HCT116 (cell line): Measurements from ENCODE around the gene MRPL21. TPM values are rescaled to one million over a fixed set of nuclear protein-coding genes. Genes with fewer than 3 reads are reported as not detected.

Source experiments
- ATAC-seq: fragments of 200-7000 bp; cut with Tn5 transposase; 2 replicates; pipeline ENCODE4 v1.9.1; 2020; ENCODE audit warnings: mild to moderate bottlenecking, moderate library complexity
- BruUV-seq: library from RNA; stranded (reverse); fragments of 400-500 nt; replicated peaks from 2 replicates; lab custom pipeline; 2021; lab: Mats Ljungman, UMichigan
- CTCF ChIA-PET: fragments of 300-600 bp; sonication (Branson Sonifier 250); formaldehyde crosslinking; loops from one replicate; lab custom pipeline; 2021; ENCODE audit warnings: antibody characterized with exemption; lab: Charles Lee
- POLR2A ChIA-PET: fragments of 300-600, 350-600 bp; sonication (Branson Sonifier 250); formaldehyde crosslinking; loops from one replicate; lab custom pipeline; 2021; ENCODE audit warnings: antibody characterized with exemption; lab: Charles Lee
- RAD21 ChIA-PET, 2 experiments: fragments of 300-600 bp; sonication (Branson Sonifier 250); formaldehyde crosslinking; loops; one replicate each; lab custom pipeline; 2023; ENCODE audit warnings: low total read pairs in 2 of 2; ENCODE audit not compliant: uncharacterized antibody in 2 of 2, unreplicated experiment in 2 of 2, low non-redundant PET in 1 of 2; lab: Charles Lee
- DNase-seq: peaks from one replicate; pipeline ENCODE4 v3.0.0-alpha.2; 2010; ENCODE audit warnings: low read depth, low spot score
- H2AFZ ChIP-seq: fragments of 200-600 bp; shearing (Covaris generic), sonication (generic); 2 replicates; pipeline ENCODE4 v1.6.1; 2017; ENCODE audit warnings: low read depth, mixed run types, mixed read lengths, antibody characterized with exemption, low read length; ENCODE audit not compliant: poor library complexity, severe bottlenecking
- H3K27ac ChIP-seq: 2 replicates; pipeline ENCODE4 v1.5.1; 2012; ENCODE audit warnings: low read depth, low read length
- H3K27me3 ChIP-seq: fragments of 200-600 bp; sonication (generic); 2 replicates; pipeline ENCODE4 v1.6.1; 2016; ENCODE audit warnings: mixed run types, low read length, mixed read lengths; ENCODE audit not compliant: insufficient read depth
- H3K36me3 ChIP-seq, 2 experiments: fragments of 200-500 bp in 1 of 2; fragments of 200-600 bp in 1 of 2; sonication (Bioruptor generic) in 1 of 2; sonication (generic) in 1 of 2; 2 replicates each; pipeline versions ENCODE4 v1.5.1 to v1.6.1; 2014 to 2016; ENCODE audit warnings: low read length in 2 of 2, inconsistent platforms in 1 of 2, mixed read lengths in 1 of 2, mixed run types in 1 of 2; ENCODE audit not compliant: insufficient read depth in 2 of 2, control insufficient read depth in 1 of 2
- H3K4me1 ChIP-seq, 2 experiments: fragments of 200-600 bp in 1 of 2; sonication (generic) in 1 of 2; 2 replicates each; pipeline versions ENCODE4 v1.5.1 to v1.6.1; 2012 to 2017; ENCODE audit warnings: low read length in 2 of 2, inconsistent platforms in 1 of 2, mild to moderate bottlenecking in 1 of 2, mixed read lengths in 1 of 2, mixed run types in 1 of 2, moderate library complexity in 1 of 2; ENCODE audit not compliant: insufficient read depth in 2 of 2, control insufficient read depth in 1 of 2
- H3K4me2 ChIP-seq: fragments of 200-600 bp; sonication (generic); 2 replicates; pipeline ENCODE4 v1.6.1; 2017; ENCODE audit warnings: mixed run types, low read length, mixed read lengths
- H3K4me3 ChIP-seq, 2 experiments: fragments of 200-600 bp in 1 of 2; sonication (generic) in 1 of 2; replicated peaks in 1 of 2; 2 replicates each; pipeline ENCODE4 v1.5.1; 2011 to 2016; ENCODE audit warnings: low read length in 2 of 2, control low read depth in 1 of 2, low read depth in 1 of 2, mild to moderate bottlenecking in 1 of 2, mixed read lengths in 1 of 2, mixed run types in 1 of 2
- H3K79me2 ChIP-seq: fragments of 200-600 bp; sonication (generic); 2 replicates; pipeline ENCODE4 v1.6.1; 2017; ENCODE audit warnings: mild to moderate bottlenecking, mixed run types, low read length, moderate library complexity, mixed read lengths; ENCODE audit not compliant: insufficient read depth
- H3K9ac ChIP-seq: fragments of 200-600 bp; sonication (generic); 2 replicates; pipeline ENCODE4 v1.6.1; 2016; ENCODE audit warnings: low read length, mixed read lengths
- H3K9me2 ChIP-seq: fragments of 200-600 bp; sonication (generic), shearing (Covaris generic); 2 replicates; pipeline ENCODE4 v1.6.1; 2017; ENCODE audit warnings: mixed run types, mild to moderate bottlenecking, moderate library complexity; ENCODE audit not compliant: insufficient read depth
- H3K9me3 ChIP-seq, 2 experiments: fragments of 200-500 bp in 1 of 2; fragments of 200-600 bp in 1 of 2; sonication (Bioruptor generic) in 1 of 2; sonication (generic) in 1 of 2; 2 replicates each; pipeline ENCODE4 v1.6.1; 2014 to 2017; ENCODE audit warnings: low read length in 2 of 2, mixed read lengths in 2 of 2, inconsistent platforms in 1 of 2, low read depth in 1 of 2, mild to moderate bottlenecking in 1 of 2, mixed run types in 1 of 2, moderate library complexity in 1 of 2; ENCODE audit not compliant: control insufficient read depth in 1 of 2, insufficient read depth in 1 of 2
- H4K20me1 ChIP-seq: fragments of 200-600 bp; sonication (generic), shearing (Covaris generic); 2 replicates; pipeline ENCODE4 v1.6.1; 2017; ENCODE audit warnings: mixed run types, mild to moderate bottlenecking, moderate library complexity; ENCODE audit not compliant: insufficient read depth
- CBX3 ChIP-seq: IDR thresholded peaks from 2 replicates; pipeline ENCODE4 v1.6.1; 2012; ENCODE audit warnings: low read depth
- EGR1 ChIP-seq: IDR thresholded peaks from 2 replicates; pipeline ENCODE4 v1.6.1; 2012; ENCODE audit warnings: low read depth
- EZH2phosphoT487 ChIP-seq: fragments of 200-600 bp; IDR thresholded peaks from 2 replicates; pipeline ENCODE4 v1.6.1; 2018; ENCODE audit warnings: antibody characterized with exemption, borderline replicate concordance
- FOSL1 ChIP-seq: IDR thresholded peaks from 2 replicates; pipeline ENCODE4 v1.6.1; 2012; ENCODE audit warnings: low read depth
- JUND ChIP-seq: IDR thresholded peaks from 2 replicates; pipeline ENCODE4 v1.6.1; 2012
- POLR2A ChIP-seq: IDR thresholded peaks from 2 replicates; pipeline ENCODE4 v1.7.0; 2011; ENCODE audit warnings: borderline replicate concordance; ENCODE audit not compliant: insufficient read depth, insufficient read length; ENCODE audit errors: extremely low read depth
- POLR2AphosphoS5 ChIP-seq: IDR thresholded peaks from 2 replicates; pipeline ENCODE4 v1.6.1; 2011; ENCODE audit warnings: mild to moderate bottlenecking, low read depth, low read length, moderate library complexity
- SIN3A ChIP-seq: IDR thresholded peaks from 2 replicates; pipeline ENCODE4 v1.6.1; 2012; ENCODE audit warnings: low read depth
- SP1 ChIP-seq: IDR thresholded peaks from 2 replicates; pipeline ENCODE4 v1.6.1; 2012; ENCODE audit warnings: low read depth
- TCF7L2 ChIP-seq: IDR thresholded peaks from 2 replicates; pipeline ENCODE4 v1.7.0; 2011; ENCODE audit warnings: borderline replicate concordance, inconsistent platforms; ENCODE audit not compliant: insufficient read depth, insufficient read length; ENCODE audit errors: extremely low read depth
- YY1 ChIP-seq: IDR thresholded peaks from 2 replicates; pipeline ENCODE4 v1.6.1; 2011; ENCODE audit warnings: low read length, low read depth, moderate library complexity, mild to moderate bottlenecking; ENCODE audit not compliant: insufficient replicate concordance; ENCODE audit errors: extremely low read depth
- ZNF274 ChIP-seq: fragments of 200-500 bp; sonication (Bioruptor generic); IDR thresholded peaks from 2 replicates; pipeline ENCODE4 v1.6.1; 2014; ENCODE audit warnings: mild to moderate bottlenecking, low read depth, low read length, inconsistent platforms
- intact Hi-C: fragments of 100-400 bp; cut with micrococcal nuclease; formaldehyde crosslinking; loops from 2 replicates; pipeline ENCODE4 v1.10.0; 2022
- total RNA-seq: library from RNA; stranded (reverse); gene quantifications from one replicate; pipeline ENCODE4 v1.2.1, GENCODE V29; 2021; ENCODE audit not compliant: unreplicated experiment
- TF ChIP-seq, protein P1 (sequence below), 3 experiments: fragments of 200-600 bp in 1 of 3; sonication (generic) in 1 of 3; IDR thresholded peaks in 2 of 3; conservative IDR thresholded peaks in 1 of 3; 2 replicates each; pipeline ENCODE4 v1.5.1; 2012 to 2017; ENCODE audit warnings: low read depth in 2 of 3, low read length in 2 of 3, antibody characterized with exemption in 1 of 3, borderline replicate concordance in 1 of 3, control low read depth in 1 of 3, mild to moderate bottlenecking in 1 of 3, mixed read lengths in 1 of 3, mixed run types in 1 of 3, moderate library complexity in 1 of 3; ENCODE audit not compliant: insufficient read depth in 1 of 3
- TF ChIP-seq, protein P2 (sequence below): IDR thresholded peaks from 2 replicates; pipeline ENCODE4 v1.6.1; 2012
- TF ChIP-seq, protein P3 (sequence below): IDR thresholded peaks from 2 replicates; pipeline ENCODE4 v1.6.1; 2012
- TF ChIP-seq, protein P4 (sequence below): IDR thresholded peaks from 2 replicates; pipeline ENCODE4 v1.6.1; 2011; ENCODE audit warnings: mild to moderate bottlenecking, low read length, moderate library complexity; ENCODE audit not compliant: insufficient replicate concordance; ENCODE audit errors: extremely low read depth

MRPL21 gene
- total RNA-seq, 1 experiment from 2014 or later = 90.2 TPM

DNA sequence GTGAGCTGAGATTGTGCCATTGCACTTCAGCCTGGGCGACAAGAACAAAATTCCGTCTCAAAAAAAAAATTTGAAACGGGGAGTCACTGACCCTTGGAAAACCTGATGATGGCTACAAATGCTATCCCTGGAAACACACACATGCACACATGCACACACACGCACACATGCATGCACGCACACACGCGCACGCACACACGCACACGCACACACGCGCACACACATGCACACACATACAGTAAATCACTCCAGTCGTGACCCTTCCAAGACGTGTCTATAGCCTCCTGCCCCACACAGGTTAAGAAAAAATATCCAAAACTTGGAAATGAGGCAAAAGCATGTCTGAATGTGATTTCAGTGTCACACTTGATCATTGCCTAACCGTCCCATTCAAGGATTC lies 55.2 kb downstream of the MRPL21 start (continued):
- TF ChIP-seq, protein P1, sequence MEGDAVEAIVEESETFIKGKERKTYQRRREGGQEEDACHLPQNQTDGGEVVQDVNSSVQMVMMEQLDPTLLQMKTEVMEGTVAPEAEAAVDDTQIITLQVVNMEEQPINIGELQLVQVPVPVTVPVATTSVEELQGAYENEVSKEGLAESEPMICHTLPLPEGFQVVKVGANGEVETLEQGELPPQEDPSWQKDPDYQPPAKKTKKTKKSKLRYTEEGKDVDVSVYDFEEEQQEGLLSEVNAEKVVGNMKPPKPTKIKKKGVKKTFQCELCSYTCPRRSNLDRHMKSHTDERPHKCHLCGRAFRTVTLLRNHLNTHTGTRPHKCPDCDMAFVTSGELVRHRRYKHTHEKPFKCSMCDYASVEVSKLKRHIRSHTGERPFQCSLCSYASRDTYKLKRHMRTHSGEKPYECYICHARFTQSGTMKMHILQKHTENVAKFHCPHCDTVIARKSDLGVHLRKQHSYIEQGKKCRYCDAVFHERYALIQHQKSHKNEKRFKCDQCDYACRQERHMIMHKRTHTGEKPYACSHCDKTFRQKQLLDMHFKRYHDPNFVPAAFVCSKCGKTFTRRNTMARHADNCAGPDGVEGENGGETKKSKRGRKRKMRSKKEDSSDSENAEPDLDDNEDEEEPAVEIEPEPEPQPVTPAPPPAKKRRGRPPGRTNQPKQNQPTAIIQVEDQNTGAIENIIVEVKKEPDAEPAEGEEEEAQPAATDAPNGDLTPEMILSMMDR (IDR thresholded peaks at IDR 0.05 in 2 of 3, conservative IDR thresholded peaks at IDR 0.05 in 1 of 3; ENCODE audit: borderline replicate concordance in 1 of 3, insufficient read depth in 1 of 3, low read depth in 2 of 3, low read length in 2 of 3) = no peak
- TF ChIP-seq SP1 (no peak), EGR1 (no peak), CBX3 (no peak), EZH2phosphoT487 (no peak), SIN3A (no peak), FOSL1 (no peak)
- TF ChIP-seq, protein P2, sequence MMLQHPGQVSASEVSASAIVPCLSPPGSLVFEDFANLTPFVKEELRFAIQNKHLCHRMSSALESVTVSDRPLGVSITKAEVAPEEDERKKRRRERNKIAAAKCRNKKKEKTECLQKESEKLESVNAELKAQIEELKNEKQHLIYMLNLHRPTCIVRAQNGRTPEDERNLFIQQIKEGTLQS = no peak
- TF ChIP-seq, protein P3, sequence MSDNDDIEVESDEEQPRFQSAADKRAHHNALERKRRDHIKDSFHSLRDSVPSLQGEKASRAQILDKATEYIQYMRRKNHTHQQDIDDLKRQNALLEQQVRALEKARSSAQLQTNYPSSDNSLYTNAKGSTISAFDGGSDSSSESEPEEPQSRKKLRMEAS = no peak
- TF ChIP-seq, all 23 proteins: peak for 0

DNA sequence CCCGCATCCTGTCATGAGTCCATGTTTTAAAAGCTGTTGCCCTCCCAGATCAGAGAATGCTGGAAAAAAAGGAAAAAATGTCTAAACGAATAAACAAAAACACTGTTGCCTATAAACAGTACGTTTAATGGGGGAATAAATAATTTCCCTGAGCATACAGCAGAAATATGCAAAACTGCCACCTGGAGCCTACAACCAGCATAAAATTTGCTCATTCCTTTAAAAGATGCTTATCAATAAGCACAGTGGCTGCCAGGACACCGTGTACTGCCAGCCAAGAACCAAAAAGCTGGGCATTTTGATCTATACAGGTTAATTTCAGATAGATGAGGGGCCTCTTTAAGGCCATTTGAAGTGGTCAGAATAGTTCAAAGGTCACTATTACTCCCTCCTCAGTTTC lies 56.2 kb downstream of the MRPL21 start:
- Histone ChIP-seq H2AFZ (no peak overlapping the region), H3K4me2 (no peak overlapping the region), H3K9ac (no peak overlapping the region), H3K9me3 (no peaks in the 10 kb centered on the region), H3K36me3 (no peaks in the 10 kb centered on the region), H3K79me2 (no peaks in the 10 kb centered on the region), H3K4me3 (no peak overlapping the region), H3K27ac (no peak overlapping the region), H3K27me3 (no peaks in the 10 kb centered on the region), H3K4me1 (peaks cover 7 to 16% of the 10 kb centered on the region in 2 experiments), H3K9me2 (no peaks in the 10 kb centered on the region), H4K20me1 (no peaks in the 10 kb centered on the region)
- TF ChIP-seq JUND (no peak), ZNF274 (no peak), FOSL1 (no peak), YY1 (no peak), POLR2A (no peak), CBX3 (no peak), TCF7L2 (no peak), EGR1 (no peak), SP1 (no peak), EZH2phosphoT487 (no peak), POLR2AphosphoS5 (no peak)
- TF ChIP-seq, protein P4, sequence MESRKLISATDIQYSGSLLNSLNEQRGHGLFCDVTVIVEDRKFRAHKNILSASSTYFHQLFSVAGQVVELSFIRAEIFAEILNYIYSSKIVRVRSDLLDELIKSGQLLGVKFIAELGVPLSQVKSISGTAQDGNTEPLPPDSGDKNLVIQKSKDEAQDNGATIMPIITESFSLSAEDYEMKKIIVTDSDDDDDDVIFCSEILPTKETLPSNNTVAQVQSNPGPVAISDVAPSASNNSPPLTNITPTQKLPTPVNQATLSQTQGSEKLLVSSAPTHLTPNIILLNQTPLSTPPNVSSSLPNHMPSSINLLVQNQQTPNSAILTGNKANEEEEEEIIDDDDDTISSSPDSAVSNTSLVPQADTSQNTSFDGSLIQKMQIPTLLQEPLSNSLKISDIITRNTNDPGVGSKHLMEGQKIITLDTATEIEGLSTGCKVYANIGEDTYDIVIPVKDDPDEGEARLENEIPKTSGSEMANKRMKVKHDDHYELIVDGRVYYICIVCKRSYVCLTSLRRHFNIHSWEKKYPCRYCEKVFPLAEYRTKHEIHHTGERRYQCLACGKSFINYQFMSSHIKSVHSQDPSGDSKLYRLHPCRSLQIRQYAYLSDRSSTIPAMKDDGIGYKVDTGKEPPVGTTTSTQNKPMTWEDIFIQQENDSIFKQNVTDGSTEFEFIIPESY = no peak
- TF ChIP-seq, protein P2 = no peak
- ChIA-PET POLR2A (no interaction called here), RAD21 (no interaction called here), CTCF (no interaction called here)
- ATAC-seq (no peak), DNase-seq (no peak)
- BruUV-seq = no TSS peak
- intact Hi-C loops = no loop called here
